Measurements from ENCODE around the gene ST3GAL3. TPM values are rescaled to one million over a fixed set of nuclear protein-coding genes. Genes with fewer than 3 reads are reported as not detected.
"Not testable (repeated sequence)": the region's sequence is repeated elsewhere in the genome, so short reads cannot be mapped to it uniquely, and the experiment has no call there.

The ST3GAL3 gene
- total RNA-seq, 1 donor from 2014 or later: 11.4 TPM

DNA sequence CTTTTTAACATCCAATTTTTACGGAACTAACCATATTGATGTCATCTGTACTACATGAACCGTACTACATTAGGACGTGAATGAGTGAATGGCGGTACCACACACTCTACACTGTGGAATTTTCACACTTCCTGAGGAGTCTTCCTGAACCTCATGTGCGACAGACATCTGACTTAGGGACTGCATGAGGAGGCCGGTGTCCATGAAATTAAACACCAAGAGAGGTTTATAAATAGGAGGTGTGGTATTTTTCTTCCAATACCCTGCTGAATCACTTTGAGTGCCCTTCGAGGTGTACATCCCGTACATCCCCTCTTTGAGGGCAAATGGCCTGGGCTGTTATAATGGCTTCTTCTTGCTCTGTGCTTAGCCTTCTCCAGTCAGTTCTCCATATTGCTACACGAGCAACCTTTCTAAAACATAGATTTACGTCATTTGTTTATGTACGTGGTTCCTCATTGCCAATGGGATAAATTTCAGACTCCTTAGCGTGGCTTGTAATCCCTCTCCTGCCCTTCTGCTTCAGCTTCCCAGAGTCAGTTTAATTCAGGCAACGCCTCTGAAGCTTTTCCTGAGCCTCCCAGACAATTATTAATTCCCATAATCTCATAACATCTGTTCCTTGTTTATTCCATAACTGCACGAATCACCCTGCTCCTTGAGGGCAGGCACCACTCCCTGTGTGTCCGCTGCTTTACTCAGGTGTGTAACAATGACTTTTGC, 9.4 kb downstream of the ST3GAL3 start:
- Mint-ChIP-seq H3K4me1 (ENCODE audit: low read depth, unreplicated experiment) (peaks cover 31% of the 10 kb centered on the region), H3K4me3 (ENCODE audit: unreplicated experiment) (no peak overlapping the region), H3K27me3 (ENCODE audit: low read depth, unreplicated experiment) (no peaks in the 10 kb centered on the region), H3K36me3 (ENCODE audit: low read depth, unreplicated experiment) (no peaks in the 10 kb centered on the region), H3K9me3 (ENCODE audit: unreplicated experiment) (no peaks in the 10 kb centered on the region), H3K27ac (ENCODE audit: unreplicated experiment) (no peak overlapping the region)
- FAIRE-seq (no peak), DNase-seq (ENCODE audit: low read depth) (no peak)
- H3K4me3 ChIP-seq (ENCODE audit: insufficient read depth, low read depth, low read length): no peak overlapping the region
- no peaks in the 10 kb centered on the region for H3K9me3 ChIP-seq (ENCODE audit: insufficient read depth, low read depth, low read length)
- H4K20me1 ChIP-seq (ENCODE audit: insufficient read depth, low read length): peaks cover 28% of the 10 kb centered on the region
- no peak overlapping the region for H3K27ac ChIP-seq (ENCODE audit: low read depth, low read length)
- H3K27me3 ChIP-seq (ENCODE audit: insufficient read depth, low read length): no peaks in the 10 kb centered on the region
- peaks cover 7% of the 10 kb centered on the region for H3K4me1 ChIP-seq (ENCODE audit: insufficient read depth, low read length)
- H2AFZ ChIP-seq (ENCODE audit: low read depth, low read length): no peak overlapping the region
- no peak overlapping the region for H3K9ac ChIP-seq (ENCODE audit: low read length)
- peaks cover 6% of the 10 kb centered on the region for H3K36me3 ChIP-seq (ENCODE audit: insufficient read depth, low read length)
- no peak for TF ChIP-seq EZH2 (IDR thresholded peaks at IDR 0.05; ENCODE audit: insufficient read depth, low read length)
- H3K79me2 ChIP-seq (ENCODE audit: insufficient read depth, low read length): peaks cover 73% of the 10 kb centered on the region
- H3K4me2 ChIP-seq (ENCODE audit: low read length): no peak overlapping the region

DNA sequence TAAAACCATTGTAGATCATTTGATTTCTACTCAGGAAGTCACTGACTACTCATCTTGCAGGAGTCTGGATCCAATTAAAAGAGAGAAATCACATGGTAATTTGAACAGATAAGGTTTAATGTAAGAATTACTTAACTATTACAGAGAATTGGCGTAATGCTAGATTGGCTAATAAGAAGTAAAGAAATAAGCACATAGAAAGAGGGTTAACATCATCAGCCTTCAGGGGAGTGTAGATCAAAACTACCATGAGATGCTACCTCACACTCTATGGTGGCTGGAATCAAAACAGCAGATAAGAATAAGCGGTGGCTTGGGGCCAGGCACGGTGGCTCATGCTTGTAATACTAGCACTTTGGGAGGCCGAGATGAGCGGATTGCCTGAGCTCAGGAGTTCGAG, 11.7 kb downstream of the ST3GAL3 start:
- Histone ChIP-seq H3K9me3 (ENCODE audit: insufficient read depth, low read depth, low read length) (no peaks in the 10 kb centered on the region), H3K27ac (ENCODE audit: low read depth, low read length) (no peak overlapping the region), H3K9ac (ENCODE audit: low read length) (no peak overlapping the region), H3K4me1 (ENCODE audit: insufficient read depth, low read length) (peaks cover 3% of the 10 kb centered on the region), H3K79me2 (ENCODE audit: insufficient read depth, low read length) (peaks cover 63% of the 10 kb centered on the region), H4K20me1 (ENCODE audit: insufficient read depth, low read length) (peaks cover 39% of the 10 kb centered on the region), H3K36me3 (ENCODE audit: insufficient read depth, low read length) (no peaks in the 10 kb centered on the region), H3K4me3 (ENCODE audit: insufficient read depth, low read depth, low read length) (no peak overlapping the region), H3K4me2 (ENCODE audit: low read length) (no peak overlapping the region), H3K27me3 (ENCODE audit: insufficient read depth, low read length) (no peaks in the 10 kb centered on the region), H2AFZ (ENCODE audit: low read depth, low read length) (no peak overlapping the region)
- peaks cover 17% of the 10 kb centered on the region for H3K4me1 Mint-ChIP-seq (ENCODE audit: low read depth, unreplicated experiment)
- FAIRE-seq: no peak
- H3K27ac Mint-ChIP-seq (ENCODE audit: unreplicated experiment): peak overlapping the region; percentile 66
- TF ChIP-seq EZH2 (IDR thresholded peaks at IDR 0.05; ENCODE audit: insufficient read depth, low read length): no peak
- TF ChIP-seq, protein P1, sequence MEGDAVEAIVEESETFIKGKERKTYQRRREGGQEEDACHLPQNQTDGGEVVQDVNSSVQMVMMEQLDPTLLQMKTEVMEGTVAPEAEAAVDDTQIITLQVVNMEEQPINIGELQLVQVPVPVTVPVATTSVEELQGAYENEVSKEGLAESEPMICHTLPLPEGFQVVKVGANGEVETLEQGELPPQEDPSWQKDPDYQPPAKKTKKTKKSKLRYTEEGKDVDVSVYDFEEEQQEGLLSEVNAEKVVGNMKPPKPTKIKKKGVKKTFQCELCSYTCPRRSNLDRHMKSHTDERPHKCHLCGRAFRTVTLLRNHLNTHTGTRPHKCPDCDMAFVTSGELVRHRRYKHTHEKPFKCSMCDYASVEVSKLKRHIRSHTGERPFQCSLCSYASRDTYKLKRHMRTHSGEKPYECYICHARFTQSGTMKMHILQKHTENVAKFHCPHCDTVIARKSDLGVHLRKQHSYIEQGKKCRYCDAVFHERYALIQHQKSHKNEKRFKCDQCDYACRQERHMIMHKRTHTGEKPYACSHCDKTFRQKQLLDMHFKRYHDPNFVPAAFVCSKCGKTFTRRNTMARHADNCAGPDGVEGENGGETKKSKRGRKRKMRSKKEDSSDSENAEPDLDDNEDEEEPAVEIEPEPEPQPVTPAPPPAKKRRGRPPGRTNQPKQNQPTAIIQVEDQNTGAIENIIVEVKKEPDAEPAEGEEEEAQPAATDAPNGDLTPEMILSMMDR (IDR thresholded peaks at IDR 0.05; ENCODE audit: insufficient read depth, low read depth, low read length): no peak
- no peaks in the 10 kb centered on the region for H3K9me3 Mint-ChIP-seq (ENCODE audit: unreplicated experiment)
- no peak for DNase-seq (ENCODE audit: low read depth)
- H3K27me3 Mint-ChIP-seq (ENCODE audit: low read depth, unreplicated experiment): no peaks in the 10 kb centered on the region
- H3K4me3 Mint-ChIP-seq (ENCODE audit: unreplicated experiment): no peak overlapping the region
- no peaks in the 10 kb centered on the region for H3K36me3 Mint-ChIP-seq (ENCODE audit: low read depth, unreplicated experiment)

DNA sequence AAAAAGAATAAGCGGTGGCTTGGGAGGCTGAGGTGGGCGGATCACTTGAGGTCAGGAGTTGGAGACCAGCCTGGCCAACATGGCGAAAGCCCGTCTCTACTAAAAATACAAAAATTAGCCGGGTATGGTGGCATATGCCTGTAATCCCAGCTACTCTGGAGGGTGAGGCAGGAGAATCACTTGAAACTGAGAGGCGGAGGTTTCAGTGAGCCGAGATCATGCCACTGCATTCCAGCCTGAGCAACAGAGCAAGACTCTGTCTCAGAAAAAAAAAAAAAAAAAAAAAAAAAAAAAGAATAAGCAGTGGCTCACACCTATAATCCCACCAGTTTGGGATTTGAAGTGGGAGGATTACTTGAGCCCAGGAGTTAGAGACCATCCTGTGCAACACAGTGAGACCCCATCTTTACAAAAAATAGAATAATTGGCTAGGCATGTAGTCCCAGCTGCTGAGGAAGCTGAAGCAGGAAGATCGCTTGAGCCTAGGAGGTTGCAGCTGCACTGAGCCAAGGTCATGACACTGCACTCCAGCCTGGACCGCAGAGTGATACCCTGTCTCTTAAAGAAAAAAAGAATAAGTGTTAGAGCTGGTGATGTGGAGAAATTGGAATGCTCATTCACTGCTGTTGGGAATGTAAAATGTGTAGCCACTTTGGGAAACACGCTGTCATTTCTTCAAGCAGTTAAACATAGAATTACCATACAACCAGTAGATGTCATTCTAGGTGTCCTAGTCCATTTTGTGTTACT, 12.5 kb downstream of the ST3GAL3 start:
- H3K36me3 ChIP-seq (ENCODE audit: insufficient read depth, low read length); H3K27ac ChIP-seq (ENCODE audit: low read depth, low read length); H3K4me3 Mint-ChIP-seq (ENCODE audit: unreplicated experiment); H3K4me2 ChIP-seq (ENCODE audit: low read length); H3K36me3 Mint-ChIP-seq (ENCODE audit: low read depth, unreplicated experiment); H3K27me3 ChIP-seq (ENCODE audit: insufficient read depth, low read length); H3K9me3 ChIP-seq (ENCODE audit: insufficient read depth, low read depth, low read length); H3K9ac ChIP-seq (ENCODE audit: low read length); H3K9me3 Mint-ChIP-seq (ENCODE audit: unreplicated experiment); H3K4me3 ChIP-seq (ENCODE audit: insufficient read depth, low read depth, low read length); H2AFZ ChIP-seq (ENCODE audit: low read depth, low read length); H3K27me3 Mint-ChIP-seq (ENCODE audit: low read depth, unreplicated experiment); H3K4me1 ChIP-seq (ENCODE audit: insufficient read depth, low read length): not testable (repeated sequence)
- H4K20me1 ChIP-seq (ENCODE audit: insufficient read depth, low read length): peaks cover 39% of the 10 kb centered on the region
- Mint-ChIP-seq H3K4me1 (ENCODE audit: low read depth, unreplicated experiment) (peaks cover 17% of the 10 kb centered on the region), H3K27ac (ENCODE audit: unreplicated experiment) (peak overlapping the region; percentile 55)
- H3K79me2 ChIP-seq (ENCODE audit: insufficient read depth, low read length): peaks cover 64% of the 10 kb centered on the region
- DNase-seq (ENCODE audit: low read depth) (peak; percentile 59), FAIRE-seq (peak; percentile 23)

Data from astrocyte (in vitro differentiated cells and primary cell).